Measurements from ENCODE around the gene CNTNAP2.

DNA sequence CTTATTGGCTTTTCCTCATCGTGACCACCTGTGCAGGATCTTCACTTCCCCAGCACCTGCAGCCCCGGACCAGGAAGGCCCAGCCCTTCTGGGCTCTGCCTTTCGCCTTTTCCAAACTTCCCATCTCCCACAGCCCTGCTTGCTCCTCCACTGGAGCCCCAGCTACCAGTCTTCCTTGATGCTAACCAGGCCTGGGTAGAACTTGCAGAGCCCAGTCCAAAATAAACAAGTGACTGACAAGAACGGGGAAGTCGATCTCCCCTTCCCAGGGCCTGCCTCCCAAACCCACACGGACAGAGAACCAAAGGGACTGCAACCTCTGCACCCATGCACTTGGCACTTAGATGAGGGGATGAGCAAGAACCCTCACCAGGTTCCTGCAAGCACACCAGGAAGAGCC, 2319.1 kb downstream of the CNTNAP2 start:
- TF ChIP-seq, protein P1, sequence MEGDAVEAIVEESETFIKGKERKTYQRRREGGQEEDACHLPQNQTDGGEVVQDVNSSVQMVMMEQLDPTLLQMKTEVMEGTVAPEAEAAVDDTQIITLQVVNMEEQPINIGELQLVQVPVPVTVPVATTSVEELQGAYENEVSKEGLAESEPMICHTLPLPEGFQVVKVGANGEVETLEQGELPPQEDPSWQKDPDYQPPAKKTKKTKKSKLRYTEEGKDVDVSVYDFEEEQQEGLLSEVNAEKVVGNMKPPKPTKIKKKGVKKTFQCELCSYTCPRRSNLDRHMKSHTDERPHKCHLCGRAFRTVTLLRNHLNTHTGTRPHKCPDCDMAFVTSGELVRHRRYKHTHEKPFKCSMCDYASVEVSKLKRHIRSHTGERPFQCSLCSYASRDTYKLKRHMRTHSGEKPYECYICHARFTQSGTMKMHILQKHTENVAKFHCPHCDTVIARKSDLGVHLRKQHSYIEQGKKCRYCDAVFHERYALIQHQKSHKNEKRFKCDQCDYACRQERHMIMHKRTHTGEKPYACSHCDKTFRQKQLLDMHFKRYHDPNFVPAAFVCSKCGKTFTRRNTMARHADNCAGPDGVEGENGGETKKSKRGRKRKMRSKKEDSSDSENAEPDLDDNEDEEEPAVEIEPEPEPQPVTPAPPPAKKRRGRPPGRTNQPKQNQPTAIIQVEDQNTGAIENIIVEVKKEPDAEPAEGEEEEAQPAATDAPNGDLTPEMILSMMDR (IDR thresholded peaks at IDR 0.05) = no peak
- no peak for TF ChIP-seq POLR2A (IDR thresholded peaks at IDR 0.05)

Data from heart left ventricle (tissue), 13 donors.